GM10847 (cell line): ENCODE measurements around the gene RIMBP2.

Experiments used
- POLR2A ChIP-seq: IDR thresholded peaks from 2 replicates; pipeline ENCODE4 v1.6.1; 2011; ENCODE audit not compliant: insufficient read length; ENCODE audit errors: extremely low read depth

Gene RIMBP2

DNA sequence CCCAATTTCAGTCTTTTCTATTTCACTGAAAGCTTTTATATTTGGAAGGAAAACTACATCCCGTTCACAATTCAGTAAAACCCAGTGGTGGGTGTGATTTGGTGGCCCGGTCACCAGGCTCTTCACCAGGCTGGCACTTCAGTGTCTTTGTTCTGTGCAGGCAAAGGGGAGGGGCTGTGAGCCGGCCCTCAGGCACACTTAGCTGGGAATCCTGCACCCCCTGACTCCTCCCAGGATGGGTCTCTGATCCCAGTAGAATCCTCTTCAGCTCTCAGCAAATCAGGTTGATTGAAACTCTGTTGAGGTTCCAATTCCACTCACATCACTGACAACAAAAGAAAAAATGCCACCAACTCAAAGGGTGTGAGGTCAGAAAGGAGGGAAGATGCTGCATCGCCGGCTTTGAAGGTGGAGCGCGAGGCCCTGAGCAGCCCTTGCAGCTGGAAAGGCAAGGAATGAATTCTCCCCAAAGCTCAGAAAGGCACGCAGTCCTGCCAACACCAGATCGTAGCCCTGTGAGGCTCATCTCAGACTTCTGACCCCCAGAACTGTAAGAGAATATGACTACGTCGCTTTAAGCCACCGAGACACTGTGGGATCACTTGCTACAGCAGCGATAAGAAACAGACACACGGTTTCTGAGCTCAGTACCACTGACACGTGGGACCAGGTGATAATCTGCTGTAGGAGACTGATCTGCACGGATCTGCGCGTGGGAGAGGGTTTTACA, 211.8 kb downstream of the RIMBP2 start:
- no peak for TF ChIP-seq POLR2A

GRCh38 chr12:130501821-130502220, 214.3 kb downstream of the RIMBP2 start:
- no peak for TF ChIP-seq POLR2A

- no peak for TF ChIP-seq POLR2A
Measured at GRCh38 chr12:130500835-130501330, 215.2 kb downstream of the RIMBP2 start.

DNA sequence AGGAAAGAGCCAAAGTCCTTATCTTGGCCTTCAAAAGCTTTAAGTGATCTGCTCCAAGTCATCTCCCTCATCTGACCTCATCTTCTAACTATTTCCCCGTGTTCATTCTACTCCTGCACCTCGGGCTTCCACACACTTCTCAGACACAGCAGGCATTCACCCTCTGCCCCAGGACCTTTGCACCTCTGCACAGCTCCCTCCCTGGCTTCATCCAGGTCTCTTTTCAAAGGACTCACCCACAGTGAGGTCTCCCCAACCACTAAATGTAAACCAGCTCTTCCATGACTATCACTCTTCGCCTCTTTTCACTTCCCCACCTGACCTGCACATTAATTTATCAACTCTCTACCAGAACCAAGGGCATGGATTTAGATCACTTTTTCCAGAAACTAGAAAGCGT, 216.6 kb downstream of the RIMBP2 start:
- no peak for TF ChIP-seq POLR2A

- TF ChIP-seq POLR2A = no peak
Measured at GRCh38 chr12:130498589-130499385, 217.3 kb downstream of the RIMBP2 start.

DNA sequence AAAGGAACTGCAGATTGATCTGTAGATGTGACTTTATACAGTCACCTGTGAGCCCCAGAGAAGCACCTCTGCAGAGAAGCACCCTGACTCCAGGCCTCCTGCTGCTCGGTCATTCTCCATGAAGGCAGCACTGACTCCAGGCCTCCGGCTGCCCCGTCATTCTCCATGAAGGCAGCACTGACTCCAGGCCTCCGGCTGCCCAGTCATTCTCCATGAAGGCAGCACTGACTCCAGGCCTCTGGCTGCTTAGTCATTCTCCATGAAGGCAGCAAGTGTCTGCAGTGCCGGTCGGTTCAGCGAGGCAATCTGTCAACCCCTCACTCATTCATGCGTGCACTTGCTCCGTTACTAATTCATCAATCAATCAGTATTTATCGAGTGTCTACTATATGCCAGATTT, 218.1 kb downstream of the RIMBP2 start:
- TF ChIP-seq POLR2A = no peak

DNA sequence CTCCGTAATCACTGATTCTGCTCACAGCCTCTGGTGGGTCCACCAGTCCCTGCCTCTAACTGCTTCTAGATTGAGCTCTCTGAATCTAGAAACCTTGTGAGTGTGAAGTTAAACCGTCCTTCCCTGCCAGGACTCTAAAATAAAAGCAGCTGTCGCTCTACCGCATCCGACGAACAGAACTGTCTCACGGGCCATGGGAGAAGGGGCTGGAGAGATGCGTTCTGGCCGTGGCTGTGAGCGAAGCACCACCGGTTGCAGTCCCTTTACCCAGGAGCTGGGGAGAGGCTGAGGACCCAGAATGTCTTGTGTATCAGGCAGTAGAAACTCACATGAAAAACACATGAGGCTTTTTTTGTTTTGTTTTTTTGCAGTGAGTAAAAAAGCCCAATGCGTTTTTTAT, 218.8 kb downstream of the RIMBP2 start:
- TF ChIP-seq POLR2A = no peak

- no peak for TF ChIP-seq POLR2A
Measured at GRCh38 chr12:130496516-130497120, 219.5 kb downstream of the RIMBP2 start.

DNA sequence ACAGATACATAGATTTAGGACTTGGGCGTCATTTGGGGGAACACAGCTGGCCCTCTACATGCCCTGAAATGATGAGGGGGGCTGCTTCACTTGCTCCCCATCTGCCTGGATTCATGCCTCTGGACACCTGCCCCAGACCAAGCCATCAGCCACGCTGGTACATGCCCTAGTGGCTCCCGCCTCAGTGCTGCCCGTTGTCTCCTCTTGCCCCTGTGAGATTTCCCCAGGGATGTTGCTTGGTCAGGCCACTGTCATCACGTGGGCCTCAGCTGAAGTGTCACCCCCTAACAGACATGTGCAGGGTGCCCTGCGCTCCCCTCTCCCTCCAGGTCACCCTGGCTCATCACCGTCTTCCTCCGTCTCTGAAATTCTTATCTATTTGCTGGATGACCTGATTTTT, 220.9 kb downstream of the RIMBP2 start:
- no peak for TF ChIP-seq POLR2A

DNA sequence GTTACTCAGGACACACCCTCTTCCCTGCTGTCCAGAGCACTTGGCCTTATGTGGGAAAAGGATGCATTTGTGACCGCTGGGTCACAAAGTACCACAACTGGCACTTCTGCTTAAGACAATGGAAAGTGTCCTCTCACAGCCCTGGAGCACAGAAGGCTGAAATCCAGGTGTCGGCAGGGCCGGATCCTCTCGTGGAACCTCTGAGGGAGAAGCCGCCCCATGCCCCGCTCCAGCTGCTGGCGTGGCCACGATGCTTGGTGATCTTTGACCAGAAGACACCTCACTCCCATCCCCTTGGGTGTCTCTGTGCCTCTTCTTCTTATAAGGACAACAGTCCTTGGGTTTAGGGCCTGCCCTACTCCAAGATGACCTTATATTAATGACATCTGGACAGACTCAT, 221.4 kb downstream of the RIMBP2 start:
- no peak for TF ChIP-seq POLR2A

DNA sequence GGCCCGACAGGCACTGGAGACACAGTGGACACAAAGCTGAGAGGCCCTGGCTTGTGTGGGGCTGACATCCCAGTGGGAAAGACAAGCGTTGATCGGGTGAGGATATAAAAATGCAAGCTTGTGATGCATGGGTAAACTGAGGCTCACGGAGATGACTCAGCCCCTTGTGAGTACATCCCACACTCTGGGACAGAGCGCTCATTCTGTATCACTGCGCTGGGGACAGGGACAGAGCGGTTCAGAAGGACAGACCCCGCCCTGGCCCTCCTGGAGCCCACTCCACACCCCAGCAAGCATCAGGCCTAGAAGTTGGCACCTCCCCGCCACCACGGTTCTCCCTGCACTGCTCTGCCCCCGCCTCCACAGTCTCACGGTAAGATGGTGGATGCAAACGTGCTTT, 222.1 kb downstream of the RIMBP2 start:
- no peak for TF ChIP-seq POLR2A

GRCh38 chr12:130491421-130492357, 224.4 kb downstream of the RIMBP2 start:
- no peak for TF ChIP-seq POLR2A

- TF ChIP-seq POLR2A = no peak
Measured at GRCh38 chr12:130490674-130491073, 225.4 kb downstream of the RIMBP2 start.

- no peak for TF ChIP-seq POLR2A
Measured at GRCh38 chr12:130489293-130489692, 226.8 kb downstream of the RIMBP2 start.

GRCh38 chr12:130488358-130488710, 227.8 kb downstream of the RIMBP2 start:
- no peak for TF ChIP-seq POLR2A

DNA sequence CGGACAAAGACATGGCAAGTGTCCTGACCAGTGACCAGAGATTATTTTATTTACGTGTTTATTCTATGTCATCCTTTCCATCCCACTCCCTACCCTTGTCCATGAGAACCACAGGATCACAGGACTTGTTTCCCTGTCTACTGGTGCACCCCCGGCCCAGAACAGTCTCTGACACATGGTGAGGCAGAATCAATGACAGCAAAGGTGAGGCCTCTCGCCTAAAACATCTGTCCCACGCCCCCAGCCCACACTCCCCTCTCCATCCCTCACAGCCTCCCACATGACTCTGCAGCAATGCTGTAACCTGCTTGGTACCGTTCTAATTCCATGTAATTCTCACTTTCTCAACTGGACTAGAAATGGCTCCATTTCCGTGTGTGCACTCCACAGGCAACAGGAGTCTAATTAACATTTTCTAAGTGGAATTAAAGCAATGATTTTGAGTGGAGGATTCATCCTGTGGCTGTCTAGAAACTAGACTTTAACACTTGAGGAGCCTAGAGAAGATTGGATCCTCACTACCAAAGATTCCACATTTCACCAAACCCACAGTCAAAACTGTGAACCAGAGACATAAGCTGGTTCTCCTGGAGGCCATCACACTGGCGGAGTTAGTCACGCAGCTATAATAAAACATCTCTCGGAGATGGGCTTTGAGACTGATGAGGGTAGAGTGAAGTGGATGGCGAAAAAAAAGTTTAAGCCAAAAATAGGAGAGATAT, 228.3 kb downstream of the RIMBP2 start:
- no peak for TF ChIP-seq POLR2A
